Activated CD4-positive, alpha-beta T cell treated with anti-CD3 and anti-CD28 coated beads for 48 hours (primary cell): ENCODE measurements around the gene BIN2.

Source experiments
- DNase-seq: peaks from one replicate; pipeline ENCODE4 v3.0.0-alpha.2; 2020

The BIN2 gene

DNA sequence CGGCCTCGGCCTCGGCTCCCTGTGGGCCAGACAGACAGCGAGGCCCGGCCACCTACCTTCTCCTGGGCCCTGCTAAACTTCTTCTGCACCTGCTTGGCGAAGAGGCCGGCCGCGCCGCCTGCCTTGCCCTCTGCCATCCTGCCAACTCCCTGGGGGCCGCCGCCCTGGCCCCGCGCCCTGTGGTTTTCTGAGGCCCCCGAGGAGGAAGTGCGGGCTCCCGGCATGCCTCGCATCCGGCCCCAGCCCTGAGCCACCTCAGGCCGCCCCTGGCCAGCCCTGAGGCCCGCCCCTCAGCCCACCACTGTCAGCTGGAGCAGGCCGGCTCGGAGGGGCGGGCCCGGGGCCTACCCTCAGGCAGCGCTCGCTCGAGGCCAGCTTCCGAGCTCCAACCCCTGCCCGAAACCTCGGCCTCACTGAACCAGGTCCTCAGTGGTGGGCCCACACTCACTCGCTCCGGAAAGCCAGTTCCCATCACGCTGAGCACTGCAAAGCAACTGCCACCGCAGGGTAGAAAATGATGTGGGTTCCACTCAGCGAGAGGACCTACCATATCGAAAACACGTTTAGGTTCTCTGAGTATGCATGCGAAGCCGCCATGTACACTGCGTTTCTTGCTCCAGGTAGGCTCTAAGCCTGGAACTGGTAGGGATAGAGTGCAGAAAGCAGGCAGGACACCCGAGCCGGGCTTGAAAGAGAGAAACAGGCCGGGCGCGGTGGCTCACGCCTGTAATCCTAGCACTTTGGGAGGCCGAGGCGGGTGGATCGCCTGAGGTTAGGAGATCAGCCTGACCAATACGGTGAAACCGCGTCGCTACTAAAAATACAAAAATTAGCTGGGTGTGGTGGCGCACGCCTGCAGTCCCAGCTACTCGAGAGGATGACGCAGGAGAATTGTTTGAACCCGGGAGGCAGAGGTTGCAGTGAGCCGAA is at the start of gene BIN2:
BIN2 (minus strand) TSS at position 209 of the 930 bp plus-strand sequence; CDS start at position 137, 72 bp downstream.
- peak; percentile 76 for DNase-seq

DNA sequence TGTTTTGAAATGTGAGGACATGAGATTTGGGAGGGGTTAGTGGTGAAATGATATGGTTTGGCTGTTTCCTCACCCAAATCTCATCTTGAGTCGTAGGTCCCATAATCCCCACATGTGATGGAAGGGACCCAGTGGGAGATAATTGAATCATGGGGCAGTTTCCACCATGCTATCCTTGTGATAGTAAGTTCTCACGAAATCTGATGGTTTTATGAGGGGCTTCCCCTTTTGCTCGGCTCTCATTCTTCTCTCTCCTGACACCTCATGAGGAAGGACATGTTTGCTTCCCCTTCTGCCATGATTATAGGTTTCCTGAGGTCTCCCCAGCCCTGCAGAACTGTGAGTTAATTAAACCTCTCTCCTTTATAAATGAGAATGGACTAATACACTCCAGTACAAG is 49.2 kb upstream of the BIN2 start:
- DNase-seq = no peak

DNA sequence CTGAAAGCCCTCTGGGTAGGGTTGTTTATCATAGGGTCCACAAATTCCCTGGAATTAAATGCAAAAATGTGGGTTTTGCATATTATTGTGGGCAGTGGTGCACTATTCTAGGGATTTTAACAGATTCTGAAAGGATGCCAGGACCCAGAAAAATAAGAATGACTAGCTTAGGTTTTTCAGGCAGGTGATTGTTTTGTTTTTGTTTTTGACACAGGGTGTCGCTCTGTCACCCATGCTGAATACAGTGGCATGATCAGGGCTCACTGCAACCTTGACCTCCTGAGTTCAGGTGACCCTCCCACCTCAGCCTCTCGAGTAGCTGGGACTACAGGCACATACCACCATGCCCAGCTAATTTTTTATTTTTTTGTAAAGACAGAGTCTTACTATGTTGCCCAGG is 48.0 kb upstream of the BIN2 start:
- no peak for DNase-seq

DNA sequence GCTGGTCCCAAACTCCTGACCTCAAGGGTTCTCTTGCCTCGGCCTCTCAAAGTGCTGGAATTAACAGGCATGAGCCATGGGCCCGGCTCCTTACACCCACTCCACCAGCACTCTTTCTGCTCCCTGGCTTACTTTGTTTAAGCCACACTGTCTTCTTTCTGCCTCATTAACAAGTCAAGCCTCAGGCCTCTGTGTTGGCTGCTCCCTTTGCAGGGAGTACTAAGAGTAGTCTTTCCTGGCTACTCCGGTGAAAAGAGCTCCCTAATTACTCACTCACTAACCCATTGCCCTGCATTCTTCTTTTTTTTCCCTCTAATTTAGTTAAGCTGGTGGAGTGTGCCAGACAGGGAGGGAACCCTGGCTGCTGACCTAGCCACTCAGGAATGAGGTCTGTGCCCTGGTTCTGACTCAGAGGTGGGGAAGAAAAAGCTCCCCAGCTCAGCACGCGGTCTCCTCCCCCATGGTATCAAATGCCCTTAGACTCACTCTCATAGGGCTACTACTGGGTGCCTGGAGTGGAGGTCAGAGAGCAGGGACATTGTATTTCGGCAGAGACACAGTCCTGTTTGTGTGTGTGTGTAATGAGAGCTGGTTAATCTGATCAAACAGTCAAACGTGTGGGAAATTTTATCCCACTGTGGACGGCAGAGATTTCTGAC is 47.5 kb upstream of the BIN2 start:
- DNase-seq = no peak

DNA sequence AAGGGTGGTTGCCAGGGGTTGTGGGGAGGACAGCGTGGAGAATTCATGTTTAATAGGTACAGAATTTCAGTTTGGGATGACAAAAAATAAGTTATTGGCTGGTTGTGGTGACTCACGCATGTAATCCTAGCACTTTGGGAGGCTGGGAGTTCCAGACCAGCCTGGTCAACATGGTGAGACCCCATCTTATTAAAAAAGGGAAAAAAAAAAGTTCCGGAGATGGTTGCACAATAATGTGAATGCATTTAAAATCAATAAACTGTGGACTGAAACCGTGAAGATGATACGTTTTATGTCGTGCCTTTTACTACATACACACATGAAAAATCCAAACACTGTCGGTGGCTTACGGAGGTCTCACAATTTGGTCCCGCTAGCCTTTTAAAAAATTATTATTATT is 46.7 kb upstream of the BIN2 start:
- DNase-seq = no peak

DNA sequence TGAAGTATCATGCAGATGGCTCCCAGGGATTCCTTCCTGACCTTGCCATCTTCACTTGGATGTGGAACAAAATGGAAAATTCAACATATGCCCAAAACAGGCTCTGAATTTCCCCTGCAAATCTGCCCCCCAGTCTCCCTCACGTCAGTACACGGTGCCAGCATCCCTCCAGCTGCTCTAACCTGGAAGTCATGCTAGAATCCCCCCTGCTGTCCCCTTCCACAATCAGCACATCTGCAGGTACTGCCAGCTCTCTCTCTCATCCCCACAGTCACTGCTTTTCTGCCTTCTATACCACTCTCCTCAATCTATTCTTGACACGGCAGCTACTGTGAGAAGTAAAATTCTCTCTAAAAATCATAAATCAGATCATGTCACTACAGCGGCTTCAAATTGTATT is 45.6 kb upstream of the BIN2 start:
- DNase-seq = no peak

DNA sequence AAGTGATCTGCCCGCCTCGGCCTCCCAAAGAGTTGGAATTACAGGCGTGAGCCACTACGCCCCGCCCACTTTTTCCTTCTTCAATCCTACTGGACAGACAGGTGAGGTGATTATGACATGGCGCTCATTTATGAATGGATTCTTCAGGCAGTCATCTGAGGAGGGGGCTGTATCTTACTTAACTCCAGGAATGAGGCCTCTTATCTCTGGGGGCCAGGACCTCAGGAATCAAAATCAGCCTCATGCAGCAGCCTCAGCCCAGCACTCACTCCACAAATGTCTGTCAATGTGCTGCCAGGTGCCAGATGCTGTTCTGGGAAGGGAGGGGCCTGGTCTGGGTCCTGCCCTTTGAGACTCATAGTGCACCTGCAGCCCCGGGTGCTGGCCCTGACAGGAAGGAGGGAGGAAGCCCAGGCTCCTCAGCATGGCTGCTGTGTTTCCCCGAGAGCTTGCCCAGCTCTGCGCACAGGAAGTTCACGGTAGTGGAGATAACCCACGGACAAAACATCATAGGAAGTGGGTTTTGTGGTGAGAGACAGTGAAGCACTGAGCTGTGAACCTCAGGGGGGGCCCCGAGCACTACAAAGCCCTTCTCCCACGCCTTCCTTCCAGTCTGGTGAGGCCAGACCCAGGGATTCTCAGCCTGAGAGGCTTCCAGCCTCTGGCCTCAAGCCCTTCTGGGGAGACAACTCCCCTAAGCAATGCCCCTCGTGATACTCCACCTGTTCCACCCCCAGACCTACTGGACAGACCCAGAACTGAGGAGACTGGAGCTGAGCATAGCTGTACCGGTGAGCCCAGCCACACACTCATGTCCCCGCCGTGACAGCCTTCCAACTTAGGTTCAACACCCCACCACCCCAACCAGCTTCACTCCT is 44.9 kb upstream of the BIN2 start:
- DNase-seq = peak; percentile 89

DNA sequence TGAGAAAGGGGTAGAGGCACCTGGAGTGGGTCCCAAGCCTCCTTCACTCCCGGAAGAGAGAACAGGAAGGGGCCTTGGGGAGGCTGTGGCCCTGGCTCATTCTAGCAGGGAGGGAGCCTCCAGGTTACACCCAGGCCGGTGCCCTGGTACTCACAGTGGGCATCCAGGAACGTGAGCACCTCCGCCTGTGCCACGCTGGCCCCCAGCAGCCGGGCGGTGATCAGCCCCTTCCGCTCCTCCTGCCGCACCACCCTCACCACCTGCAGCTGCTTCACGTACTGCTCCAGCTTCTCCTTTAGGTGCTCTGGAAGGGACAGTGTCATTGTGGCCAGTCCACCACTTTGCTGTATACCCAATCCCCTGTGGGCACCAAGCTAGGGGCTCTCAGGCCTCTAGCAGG is 41.3 kb upstream of the BIN2 start:
- DNase-seq = no peak

DNA sequence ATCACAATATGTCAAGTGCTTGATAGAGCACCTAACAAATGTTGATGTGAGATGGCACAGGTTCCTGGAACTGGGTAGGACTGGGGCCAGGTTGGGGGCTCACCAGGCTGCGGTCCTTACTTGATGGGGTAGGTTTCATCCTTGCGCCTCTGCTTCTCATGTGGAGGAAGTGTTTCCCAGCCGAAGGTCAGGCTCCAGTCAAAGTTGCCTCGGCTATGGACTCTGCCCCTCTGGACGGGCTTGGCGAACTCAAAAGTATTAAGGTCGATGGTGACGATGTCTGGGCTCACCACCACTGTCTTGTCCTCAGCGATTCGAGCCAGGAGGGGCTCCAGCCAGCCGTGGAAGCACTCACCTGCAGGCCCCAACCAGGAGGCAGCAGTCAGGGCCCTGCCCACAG is 40.0 kb upstream of the BIN2 start:
- no peak for DNase-seq

DNA sequence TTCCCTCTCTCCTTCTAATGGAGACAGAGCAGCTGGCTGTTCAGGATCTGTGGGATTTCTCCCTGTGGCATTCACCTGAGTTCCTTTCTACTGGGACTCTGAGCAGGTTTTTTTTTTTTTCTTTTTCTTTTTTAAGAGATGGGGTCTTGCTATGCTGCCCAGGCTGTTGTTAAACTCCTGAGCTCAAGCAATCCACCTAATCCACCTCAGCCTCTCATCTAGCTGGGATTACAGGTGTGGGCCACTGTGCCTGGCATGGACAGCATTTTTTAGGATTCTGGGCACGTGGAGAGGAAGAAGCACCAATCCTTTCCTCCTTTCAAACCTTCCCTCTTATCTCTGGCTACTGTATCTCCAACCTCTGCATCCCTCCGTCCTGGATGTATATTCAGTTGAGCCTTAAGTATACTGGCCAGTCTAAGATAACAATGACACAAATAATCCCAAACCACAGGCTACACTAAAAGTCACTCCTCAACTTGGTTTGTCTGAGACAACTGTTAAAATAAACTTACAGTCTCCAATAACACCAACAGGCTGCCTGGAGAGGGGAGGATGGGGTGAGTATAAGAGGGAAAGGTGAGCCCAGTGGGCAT is 38.9 kb upstream of the BIN2 start:
- DNase-seq = no peak

DNA sequence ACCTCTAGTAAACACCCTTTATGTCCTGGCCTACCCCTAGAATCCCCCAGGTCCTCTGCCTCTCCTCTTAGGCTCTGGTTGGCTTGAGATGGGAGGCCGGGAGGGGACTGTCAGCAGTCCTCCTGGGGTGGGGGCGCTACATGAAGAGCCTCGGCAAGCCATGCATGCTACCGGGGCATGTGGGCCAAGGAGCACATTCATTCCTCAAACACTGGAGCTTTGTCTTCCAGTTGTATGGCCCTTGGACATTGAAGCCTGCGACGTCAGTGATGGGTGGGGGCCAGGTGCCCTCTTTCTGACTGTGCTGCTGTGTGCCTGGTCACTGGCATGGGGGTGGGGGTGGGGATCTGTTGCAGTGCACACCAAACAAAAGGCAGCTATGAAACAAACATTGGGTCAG is 38.3 kb upstream of the BIN2 start:
- no peak for DNase-seq

DNA sequence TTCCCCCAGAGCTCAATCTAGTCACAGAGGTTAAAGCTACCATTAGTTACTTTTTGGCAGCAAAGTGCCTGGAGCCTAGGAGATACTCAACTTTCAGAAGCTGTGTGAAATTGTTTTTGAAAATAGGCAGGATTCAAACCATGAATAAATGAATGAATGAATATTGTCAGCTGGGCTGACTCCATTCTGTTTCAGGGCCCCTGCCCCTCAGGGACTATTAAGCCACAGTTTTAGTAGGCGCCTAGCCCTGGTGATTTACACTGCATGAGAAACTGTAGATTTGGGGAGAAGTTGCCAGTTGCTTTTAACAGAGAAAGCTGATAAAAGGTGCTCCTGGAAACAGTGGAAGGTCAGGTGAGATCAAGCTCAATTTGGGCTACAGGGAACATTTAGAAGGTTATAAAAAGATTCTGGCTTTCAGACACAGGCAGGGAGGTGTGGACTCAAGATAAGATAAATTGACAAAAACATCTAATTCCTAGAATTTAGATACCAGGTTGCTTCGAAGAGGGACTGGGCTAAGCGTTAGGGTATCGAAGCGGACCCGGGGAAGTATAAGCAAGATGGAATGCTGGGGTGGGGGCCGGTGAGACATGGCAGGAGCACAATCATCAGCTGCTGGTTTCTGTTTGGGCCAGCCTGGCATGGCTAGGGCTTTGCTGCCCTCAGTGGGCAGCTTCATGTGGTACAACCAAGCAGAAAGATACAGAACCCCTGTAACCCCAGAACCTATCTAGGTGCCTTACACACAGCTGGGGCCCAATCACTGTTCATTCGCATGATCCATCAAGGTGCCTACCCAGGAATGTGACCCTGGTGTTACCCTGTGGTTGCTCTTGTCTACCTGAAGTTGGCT is 37.4 kb upstream of the BIN2 start:
- DNase-seq = no peak

DNA sequence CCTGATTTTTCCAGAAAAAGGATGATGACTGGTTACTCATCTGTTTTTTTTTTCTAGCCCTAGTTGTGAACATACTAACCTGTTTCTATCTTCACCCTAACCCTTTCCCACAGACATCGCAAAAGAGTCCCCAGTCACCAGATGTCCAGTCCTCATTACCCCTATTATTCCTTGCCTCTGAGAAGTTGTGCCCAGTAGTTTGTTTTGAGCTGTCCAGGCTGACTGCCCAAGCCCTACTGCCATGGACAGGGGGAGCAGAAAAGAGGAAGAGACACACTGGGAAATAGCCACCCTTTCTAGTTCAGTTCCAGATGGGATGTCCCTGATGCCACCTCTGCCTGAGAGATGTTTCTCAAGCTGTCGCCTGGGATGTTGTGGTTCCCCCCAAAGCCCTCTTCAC is 36.3 kb upstream of the BIN2 start:
- no peak for DNase-seq

DNA sequence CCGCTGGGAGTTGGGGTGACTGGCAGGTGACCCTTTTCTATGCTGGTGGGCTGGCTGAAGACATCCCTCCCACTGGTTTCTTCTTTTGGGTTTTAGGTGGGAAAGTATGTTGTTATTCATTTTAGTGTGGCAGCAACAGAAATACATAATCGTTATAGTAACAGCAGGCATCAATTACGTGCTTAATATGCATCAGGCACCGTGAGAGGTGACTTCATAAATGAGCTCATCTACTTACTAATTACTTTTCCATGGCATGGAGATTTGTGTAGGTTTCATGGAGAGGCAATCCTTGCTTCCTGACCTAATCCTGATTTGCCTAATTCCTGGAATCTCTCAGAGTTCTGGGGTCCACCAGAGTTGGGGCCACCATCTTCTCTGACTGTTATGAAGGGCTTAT is 35.9 kb upstream of the BIN2 start:
- DNase-seq = no peak

DNA sequence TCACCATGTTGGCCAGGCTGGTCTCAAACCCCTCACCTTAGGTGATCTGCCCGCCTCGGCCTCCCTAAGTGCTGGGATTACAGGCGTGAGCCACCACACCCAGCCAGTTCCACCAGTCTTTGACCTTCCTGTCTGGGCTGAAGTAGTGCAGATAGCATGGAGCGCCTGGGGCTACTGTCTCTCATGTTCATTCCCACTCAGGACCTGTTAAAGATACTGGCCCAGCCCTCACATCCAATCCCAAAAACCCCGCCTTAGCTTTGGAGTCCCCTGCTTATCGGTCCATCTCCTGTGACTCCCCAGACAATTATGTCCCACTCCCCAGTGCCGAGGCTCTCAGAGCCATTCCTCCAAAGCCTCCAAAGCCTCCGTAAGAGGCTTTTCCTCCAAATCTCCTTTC is 34.5 kb upstream of the BIN2 start:
- no peak for DNase-seq

DNA sequence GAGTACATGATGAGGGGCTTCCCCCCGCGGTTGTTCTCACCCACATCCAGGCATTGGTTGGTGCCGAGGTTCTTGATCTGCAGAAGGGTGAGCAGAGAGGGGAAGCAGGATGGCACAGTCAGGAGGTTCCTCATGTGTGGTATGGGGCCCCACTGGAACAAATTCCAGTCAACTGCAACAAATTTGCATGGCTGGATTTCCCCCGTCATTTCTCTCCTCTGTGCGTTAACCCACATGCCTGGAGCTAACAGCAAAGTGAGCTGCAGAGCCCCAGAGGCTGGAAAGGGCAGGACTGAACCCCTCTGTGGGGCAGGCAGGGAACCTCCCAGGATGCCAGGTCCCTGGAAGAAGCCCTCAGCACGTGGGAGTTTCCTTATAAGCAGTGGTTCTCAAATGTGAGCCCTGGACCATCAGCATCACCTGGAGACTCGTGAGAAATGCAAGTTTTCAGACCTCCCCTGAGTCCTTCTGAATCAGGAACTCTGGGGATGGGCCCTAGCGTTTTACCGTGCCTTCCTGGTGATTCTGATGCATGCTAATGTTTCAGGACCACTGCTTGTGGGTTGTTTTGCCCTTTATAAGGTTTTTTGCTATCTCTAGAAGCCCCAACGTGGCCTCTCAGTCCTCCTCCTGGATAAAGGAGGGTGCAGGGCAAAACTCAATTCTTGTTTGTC is 33.5 kb upstream of the BIN2 start:
- peak; percentile 30 for DNase-seq

DNA sequence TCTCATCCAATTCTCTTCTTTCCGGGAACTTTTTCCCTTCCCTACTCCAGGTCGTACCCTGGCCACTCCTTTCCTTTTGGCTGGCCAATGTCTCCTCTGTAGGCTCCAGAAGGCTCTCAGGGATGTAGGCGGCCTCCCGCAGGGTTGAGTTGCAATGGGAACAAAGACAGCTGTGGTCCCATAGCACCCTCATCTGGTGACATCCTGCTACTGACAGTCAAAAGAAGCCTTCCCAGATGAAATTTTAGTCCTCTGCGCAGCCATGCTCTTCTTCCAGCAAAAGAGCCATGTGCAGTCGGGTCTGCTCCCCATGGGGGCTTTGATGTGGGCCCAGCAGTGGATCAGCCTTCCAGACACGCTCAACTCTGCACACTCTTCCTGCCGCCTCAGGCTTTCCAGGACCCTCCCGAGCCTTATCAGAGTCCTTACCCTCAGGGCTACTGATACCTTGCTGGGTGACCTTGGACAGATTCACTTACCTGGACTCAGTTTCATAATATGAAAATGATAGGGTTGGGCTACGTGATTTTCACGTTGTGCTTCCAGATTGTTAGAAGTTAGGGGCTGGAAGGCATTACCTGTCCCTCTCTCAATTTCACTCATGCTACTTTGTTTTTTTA is 28.0 kb upstream of the BIN2 start:
- peak; percentile 63 for DNase-seq

DNA sequence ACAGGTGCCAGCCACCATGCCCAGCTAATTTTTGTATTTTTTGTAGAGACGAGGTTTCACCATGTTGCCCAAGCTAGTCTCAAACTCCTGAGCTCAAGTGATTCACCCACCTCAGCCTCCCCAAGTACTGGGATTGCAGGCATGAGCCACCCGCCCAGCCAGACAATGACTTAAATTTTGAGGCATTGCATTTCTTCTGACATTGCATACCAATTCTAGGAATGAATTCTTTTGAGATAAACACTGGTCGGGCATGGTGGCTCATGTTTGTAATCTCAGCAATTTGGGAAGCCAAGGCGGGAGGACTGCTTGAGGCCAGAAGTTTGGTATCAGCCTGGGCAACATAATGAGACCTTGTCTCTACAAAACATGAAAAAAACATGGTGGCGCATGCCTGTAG is 25.1 kb upstream of the BIN2 start:
- DNase-seq = no peak

DNA sequence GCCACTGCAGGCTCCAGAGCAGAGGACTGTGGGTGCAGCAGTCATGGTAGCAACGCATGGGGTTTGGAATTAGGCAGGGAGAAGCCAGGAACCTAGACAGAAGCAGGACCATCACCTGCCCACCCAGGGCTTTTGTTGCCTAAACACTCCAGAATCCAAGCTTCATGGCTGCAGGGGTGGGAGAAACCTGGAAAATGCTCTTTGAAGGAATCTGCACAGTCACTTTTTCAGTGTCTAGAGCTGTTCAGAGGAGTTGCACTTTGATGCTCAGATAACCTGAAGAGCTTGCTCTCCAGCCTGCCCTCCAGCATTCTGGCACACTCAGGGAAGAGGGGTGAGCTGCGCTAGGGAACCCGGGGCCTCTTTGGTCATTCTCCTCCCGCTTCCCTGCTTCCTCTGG is 24.1 kb upstream of the BIN2 start:
- no peak for DNase-seq

DNA sequence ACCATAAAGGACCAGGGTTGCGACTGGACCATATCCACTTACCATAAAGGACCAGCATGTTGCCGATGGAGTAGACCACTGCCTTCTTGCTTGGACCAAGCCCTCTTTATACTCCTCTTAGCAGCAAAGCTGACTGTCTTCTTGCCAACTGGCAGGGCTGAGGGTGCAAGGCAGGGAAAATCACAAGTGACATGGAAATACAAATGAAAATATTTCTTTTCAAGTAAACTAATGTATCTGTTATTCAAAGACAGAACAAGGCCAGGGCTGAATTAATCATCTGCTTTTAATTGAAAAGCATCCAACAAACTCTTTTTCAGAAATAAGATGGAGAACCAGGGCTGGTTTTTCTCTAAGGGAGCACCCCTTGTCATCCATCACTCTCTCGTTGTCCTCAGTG is 22.6 kb upstream of the BIN2 start, which contains the start of gene CELA1:
CELA1 (minus strand) TSS at position 99 of the 400 bp plus-strand sequence; CDS start at position 58, 41 bp downstream.
- no peak for DNase-seq

DNA sequence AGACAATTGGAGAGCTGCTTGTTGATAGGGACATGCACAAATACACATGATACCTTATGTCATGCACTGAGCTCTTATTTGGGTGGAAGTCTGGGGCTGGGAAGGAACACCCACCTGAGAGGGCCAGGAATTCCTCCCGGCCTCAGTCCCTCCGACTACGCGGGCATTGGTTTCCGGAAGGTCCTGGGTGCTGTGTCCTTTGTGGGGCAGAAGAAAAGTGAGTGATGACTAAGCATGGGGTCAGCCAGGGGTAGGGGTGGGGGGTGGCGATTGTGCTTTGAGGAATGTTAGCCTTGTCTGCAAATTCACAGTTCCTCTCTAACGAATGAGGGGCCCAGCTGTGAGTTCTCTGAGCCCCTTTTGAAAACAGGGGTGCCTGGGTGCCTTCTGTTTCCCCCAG is 21.7 kb upstream of the BIN2 start:
- no peak for DNase-seq
